ENCODE data around the gene BMPR1A.
A peak's percentile ranks its signal among the peaks of the same experiment; 100 is the strongest.

BMPR1A gene

DNA sequence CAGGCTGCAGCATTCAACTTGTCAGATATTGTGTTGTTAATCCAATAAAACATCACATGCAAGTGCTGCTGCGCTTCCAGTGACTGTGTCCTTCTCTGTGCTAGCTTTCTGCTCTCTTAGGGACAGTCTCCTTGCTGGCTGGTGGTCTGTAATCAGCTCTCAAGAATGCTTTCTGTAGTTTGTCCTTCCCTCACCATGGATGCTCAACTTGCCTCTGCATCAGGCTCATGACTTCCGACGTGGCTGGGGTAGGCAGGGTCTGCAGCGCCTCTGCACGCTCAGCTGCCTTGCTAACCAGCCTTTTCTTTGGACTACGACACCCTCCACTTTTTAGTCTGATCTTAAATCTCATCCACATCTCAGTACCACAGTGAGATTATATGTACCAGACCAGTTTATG lies 142.7 kb downstream of the BMPR1A start:
- H3K27ac ChIP-seq: no peak overlapping the region
- ChIA-PET POLR2A (ENCODE audit: low non-redundant PET) (interaction anchor here (1.2 kb wide), 1 partner anchor 142 kb away, joined by 4 read pairs; the partner anchor contains the start of gene BMPR1A), CTCF (interaction anchor here (0.5 to 2.0 kb wide), 7 partner anchors 10 to 206 kb away, joined by 3 to 8 read pairs (median 3); no protein-coding TSS in a partner anchor)
- TF ChIP-seq, protein P1, sequence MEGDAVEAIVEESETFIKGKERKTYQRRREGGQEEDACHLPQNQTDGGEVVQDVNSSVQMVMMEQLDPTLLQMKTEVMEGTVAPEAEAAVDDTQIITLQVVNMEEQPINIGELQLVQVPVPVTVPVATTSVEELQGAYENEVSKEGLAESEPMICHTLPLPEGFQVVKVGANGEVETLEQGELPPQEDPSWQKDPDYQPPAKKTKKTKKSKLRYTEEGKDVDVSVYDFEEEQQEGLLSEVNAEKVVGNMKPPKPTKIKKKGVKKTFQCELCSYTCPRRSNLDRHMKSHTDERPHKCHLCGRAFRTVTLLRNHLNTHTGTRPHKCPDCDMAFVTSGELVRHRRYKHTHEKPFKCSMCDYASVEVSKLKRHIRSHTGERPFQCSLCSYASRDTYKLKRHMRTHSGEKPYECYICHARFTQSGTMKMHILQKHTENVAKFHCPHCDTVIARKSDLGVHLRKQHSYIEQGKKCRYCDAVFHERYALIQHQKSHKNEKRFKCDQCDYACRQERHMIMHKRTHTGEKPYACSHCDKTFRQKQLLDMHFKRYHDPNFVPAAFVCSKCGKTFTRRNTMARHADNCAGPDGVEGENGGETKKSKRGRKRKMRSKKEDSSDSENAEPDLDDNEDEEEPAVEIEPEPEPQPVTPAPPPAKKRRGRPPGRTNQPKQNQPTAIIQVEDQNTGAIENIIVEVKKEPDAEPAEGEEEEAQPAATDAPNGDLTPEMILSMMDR (conservative IDR thresholded peaks at IDR 0.05; ENCODE audit: low read depth): no peak
- DNase-seq (ENCODE audit: low spot score): no peak

GRCh38 chr10:86899670-86900276 lies 143.4 kb downstream of the BMPR1A start:
- TF ChIP-seq, protein P1 (conservative IDR thresholded peaks at IDR 0.05; ENCODE audit: low read depth): peak; percentile 74
- no peak overlapping the region for H3K27ac ChIP-seq
- peak; percentile 57 for DNase-seq (ENCODE audit: low spot score)
- CTCF ChIA-PET: interaction anchor here (0.5 to 2.0 kb wide), 10 partner anchors 9 to 841 kb away, joined by 3 to 8 read pairs (median 4); no protein-coding TSS in a partner anchor
- POLR2A ChIA-PET (ENCODE audit: low non-redundant PET): interaction anchor here (1.2 kb wide), 1 partner anchor 143 kb away, joined by 4 read pairs; the partner anchor contains the start of gene BMPR1A

DNA sequence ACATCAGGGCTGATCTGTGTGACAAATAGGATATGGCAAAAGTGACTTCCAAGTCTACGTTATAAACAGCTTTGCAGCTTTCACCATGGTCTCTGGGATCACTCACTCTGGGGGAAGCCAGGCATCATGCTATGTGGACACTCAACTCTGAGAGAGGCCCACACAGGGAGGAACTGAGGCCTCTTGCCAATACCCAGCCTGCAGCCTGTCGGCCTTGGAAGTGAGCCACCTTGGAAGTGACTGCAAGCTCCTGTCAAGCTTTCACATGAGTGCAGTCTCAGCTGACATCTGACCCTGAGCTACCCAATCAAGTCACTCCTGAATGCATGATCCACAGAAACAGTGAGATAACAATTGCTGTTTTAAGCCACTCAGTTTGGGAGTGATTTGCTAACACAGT lies 144.5 kb downstream of the BMPR1A start:
- DNase-seq (ENCODE audit: low spot score): no peak
- ChIA-PET POLR2A (ENCODE audit: low non-redundant PET) (interaction anchor here (0.6 kb wide), 1 partner anchor 193 kb away, joined by 3 read pairs; no protein-coding TSS in a partner anchor), CTCF (interaction anchor here (0.7 to 0.8 kb wide), 2 partner anchors 183 to 207 kb away, joined by 7 read pairs; no protein-coding TSS in a partner anchor)
- TF ChIP-seq, protein P1 (conservative IDR thresholded peaks at IDR 0.05; ENCODE audit: low read depth): no peak
- no peak overlapping the region for H3K27ac ChIP-seq

DNA sequence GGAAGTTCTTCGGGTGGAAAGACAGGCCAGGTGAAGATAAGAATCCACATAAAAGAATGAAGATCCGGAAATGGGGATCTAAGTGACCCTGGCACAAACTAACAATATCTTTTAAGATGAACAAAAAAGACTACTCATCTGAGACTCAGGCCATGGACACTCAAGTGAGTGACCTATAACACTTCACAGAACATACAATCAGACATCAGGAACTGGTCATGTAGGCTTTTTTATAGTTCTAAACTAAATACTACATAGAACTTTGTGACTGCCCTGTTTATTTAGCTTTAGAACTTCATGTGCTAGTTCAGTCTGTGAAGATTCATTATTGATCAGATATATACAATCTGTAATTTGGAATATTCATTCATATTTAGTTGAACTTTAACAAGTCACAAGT lies 148.2 kb downstream of the BMPR1A start:
- ChIA-PET CTCF (no interaction called here), POLR2A (ENCODE audit: low non-redundant PET) (no interaction called here)
- TF ChIP-seq, protein P1 (conservative IDR thresholded peaks at IDR 0.05; ENCODE audit: low read depth): no peak
- no peak overlapping the region for H3K27ac ChIP-seq
- no peak for DNase-seq (ENCODE audit: low spot score)

DNA sequence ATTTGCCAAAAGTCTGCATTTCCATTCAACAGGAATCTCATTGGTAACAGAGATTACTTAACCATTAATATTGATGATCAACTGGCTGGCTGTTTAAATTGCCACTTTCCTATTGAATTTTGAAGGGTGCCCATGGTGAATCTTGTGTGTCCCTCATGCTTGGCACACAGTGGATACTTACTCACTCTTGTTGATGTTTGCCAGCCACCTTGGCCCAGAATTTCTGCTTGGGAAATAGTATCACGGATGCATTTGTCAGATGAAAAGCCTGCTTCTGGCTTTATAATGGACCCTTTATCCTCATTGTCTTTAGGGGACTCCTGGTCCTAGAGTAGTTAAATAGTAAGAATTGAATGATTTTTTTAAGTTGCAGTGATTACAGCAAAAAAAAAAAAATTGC lies 149.0 kb downstream of the BMPR1A start:
- no peak overlapping the region for H3K27ac ChIP-seq
- DNase-seq (ENCODE audit: low spot score): no peak
- TF ChIP-seq, protein P1 (conservative IDR thresholded peaks at IDR 0.05; ENCODE audit: low read depth): no peak
- CTCF ChIA-PET: interaction anchor here (0.7 kb wide), 1 partner anchor 37 kb away, joined by 4 read pairs; no protein-coding TSS in a partner anchor
- POLR2A ChIA-PET (ENCODE audit: low non-redundant PET): no interaction called here

DNA sequence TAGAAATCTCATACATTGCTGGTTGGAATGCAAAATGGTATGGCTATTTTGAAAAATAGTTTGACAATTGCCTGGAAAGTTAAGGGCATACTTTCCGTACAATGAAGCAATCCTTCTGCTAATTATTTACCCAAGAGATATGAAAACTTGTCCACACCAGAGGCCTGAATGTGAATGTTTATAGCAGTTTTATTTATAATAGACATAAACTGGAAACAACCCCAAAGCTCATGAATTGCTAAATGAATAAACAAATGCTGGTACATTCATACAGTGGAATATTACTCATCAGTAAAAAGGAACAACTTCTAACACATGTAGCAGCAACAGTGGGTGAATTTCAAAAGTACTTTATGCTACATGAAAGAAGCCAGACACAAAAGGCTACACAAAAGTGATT lies 158.3 kb downstream of the BMPR1A start:
- no peak overlapping the region for H3K27ac ChIP-seq
- TF ChIP-seq, protein P1 (conservative IDR thresholded peaks at IDR 0.05; ENCODE audit: low read depth): no peak
- CTCF ChIA-PET: interaction anchor here (0.7 kb wide), 1 partner anchor 16 kb away, joined by 3 read pairs; no protein-coding TSS in a partner anchor
- POLR2A ChIA-PET (ENCODE audit: low non-redundant PET): no interaction called here
- no peak for DNase-seq (ENCODE audit: low spot score)

All from RWPE1 (cell line).